Cardiac fibroblast (primary cell): ENCODE data around the gene ATXN7L3.
"Not testable (repeated sequence)": the region's sequence is repeated elsewhere in the genome, so short reads cannot be mapped to it uniquely, and the experiment has no call there.

Experiments used
- DNase-seq, 2 donors: peaks; one replicate each; pipeline versions ENCODE4 v3.0.0 to v3.0.0-alpha.2; 2010; ENCODE audit warnings: low read depth in 2 of 2
- H3K4me3 ChIP-seq, 2 donors: replicated peaks in 1 of 2; 1 replicate in 1 of 2; 2 replicates in 1 of 2; pipeline ENCODE4 v1.5.1; 2011; ENCODE audit warnings: low read depth in 2 of 2, low read length in 2 of 2, mild to moderate bottlenecking in 2 of 2, moderate library complexity in 1 of 2
- CTCF ChIP-seq: IDR thresholded peaks from one replicate; pipeline ENCODE4 v1.5.1; 2011; ENCODE audit warnings: low read depth, mild to moderate bottlenecking, low read length, inconsistent platforms

ATXN7L3 gene

GRCh38 chr17:44199553-44200477 lies at the start of gene ATXN7L3:
Gene ATXN7L3 (minus strand): TSS chr17:44199884. CDS start chr17:44198070, 1,814 bp downstream.
- H3K4me3 ChIP-seq: peak within 1 kb of the TSS; percentile 73 to 77
- peak; percentile 98 to 99 for DNase-seq
- TF ChIP-seq CTCF: no peak

DNA sequence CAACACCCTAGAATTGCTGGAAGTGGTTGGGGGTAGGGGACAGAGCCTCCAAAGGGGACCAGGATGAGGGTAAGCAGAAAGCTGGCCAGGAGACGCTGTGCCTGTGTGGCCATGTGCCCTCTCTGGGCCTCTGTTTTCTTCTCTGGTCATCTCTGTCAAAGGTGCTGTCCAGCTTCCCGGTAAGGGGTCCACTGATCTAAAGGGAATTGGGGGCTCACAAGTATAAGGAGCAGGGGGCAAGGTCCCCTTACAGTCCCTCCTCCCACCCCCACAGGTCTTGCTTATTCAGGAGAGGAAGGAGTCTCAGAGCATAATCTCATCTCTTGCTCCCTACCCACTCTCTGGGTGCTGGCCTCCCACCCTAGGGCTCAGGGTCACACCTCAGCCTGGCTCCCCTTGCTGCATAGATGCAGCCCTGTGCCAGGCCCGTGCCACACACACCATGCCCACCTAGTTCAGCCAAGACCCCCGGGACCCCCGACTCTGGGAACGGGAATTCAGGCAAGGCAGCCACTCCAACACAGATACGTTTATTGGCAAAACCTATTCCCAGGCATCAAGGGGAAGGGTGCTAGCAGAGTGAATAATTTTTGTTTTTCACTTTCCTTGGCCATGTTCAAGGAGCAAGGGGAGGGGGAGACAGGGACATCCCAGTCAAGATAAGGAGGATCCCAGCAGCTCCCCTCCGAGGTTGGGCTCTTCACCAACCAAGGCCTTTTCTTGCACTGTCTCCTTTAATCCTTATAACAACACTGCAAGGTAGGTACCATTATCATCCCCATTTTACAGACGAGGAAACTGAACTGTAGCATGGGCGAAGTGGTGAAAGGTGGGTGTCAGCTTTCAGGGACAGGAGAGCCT lies 48.4 kb upstream of the ATXN7L3 start:
- TF ChIP-seq CTCF: no peak
- DNase-seq: no peak
- H3K4me3 ChIP-seq: no peak overlapping the region

- TF ChIP-seq CTCF: no peak
- H3K4me3 ChIP-seq: no peak overlapping the region
Measured at GRCh38 chr17:44247440-44247841, 47.8 kb upstream of the ATXN7L3 start.

GRCh38 chr17:44241106-44241624 lies 41.5 kb upstream of the ATXN7L3 start:
- no peak overlapping the region for H3K4me3 ChIP-seq
- no peak for DNase-seq
- TF ChIP-seq CTCF: no peak

More at GRCh38 chr17:44247440-44247841, 47.8 kb upstream of the ATXN7L3 start:
- peak in 1 of 2 donors; percentile 7 for DNase-seq

- not testable (repeated sequence) for DNase-seq, H3K4me3 ChIP-seq
Measured at GRCh38 chr17:44237886-44238285, 38.2 kb upstream of the ATXN7L3 start.

DNA sequence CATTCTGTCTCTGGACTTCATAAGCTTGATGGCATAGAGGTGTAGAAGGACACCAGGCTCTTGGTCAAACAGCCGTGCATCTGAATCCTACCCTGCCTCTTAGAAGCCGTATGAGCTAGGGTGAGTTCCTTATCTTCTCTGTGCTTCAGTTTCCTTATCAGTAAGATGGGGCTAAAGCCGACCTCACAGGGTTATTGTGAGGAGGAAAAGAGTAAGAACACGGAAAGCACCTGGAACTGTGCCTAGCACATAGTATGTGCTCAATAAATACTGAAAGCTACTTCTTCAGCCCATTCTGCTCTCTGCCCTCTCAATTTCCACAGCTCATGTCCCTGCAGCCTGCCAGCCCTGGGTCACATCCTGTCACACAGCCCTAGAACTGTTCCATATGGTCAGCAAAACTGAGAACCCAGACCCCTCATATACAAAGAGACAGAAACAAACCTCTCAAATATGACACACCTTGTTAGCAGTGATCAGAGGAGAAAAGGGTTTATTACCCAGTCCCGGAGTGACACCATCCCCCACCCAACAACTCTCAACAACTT lies 36.8 kb upstream of the ATXN7L3 start:
- no peak for DNase-seq
- H3K4me3 ChIP-seq: no peak overlapping the region
- TF ChIP-seq CTCF: no peak

GRCh38 chr17:44235583-44235936 lies 35.9 kb upstream of the ATXN7L3 start:
- no peak for TF ChIP-seq CTCF
- peak in 1 of 2 donors; percentile 70 for DNase-seq
- no peak overlapping the region for H3K4me3 ChIP-seq
